Measurements from ENCODE around the gene SPTLC3.

- TF ChIP-seq ZNF274 (IDR thresholded peaks at IDR 0.05; ENCODE audit: low read depth, low read length) (no peak), SUZ12 (IDR thresholded peaks at IDR 0.05; ENCODE audit: extremely low read depth, insufficient read depth, insufficient read length) (no peak)
These were observed 157.2 kb downstream of the SPTLC3 start for GRCh38 chr20:13166011-13166410.
